GM12878 (cell line): ENCODE measurements around the gene FCER2. TPM values are rescaled to one million over a fixed set of nuclear protein-coding genes. Genes with fewer than 3 reads are reported as not detected.

Experiments used
- ATAC-seq: fragments of 200-7000 bp; cut with Tn5 transposase; 3 replicates; pipeline ENCODE4 v1.9.1; 2020; ENCODE audit warnings: mild to moderate bottlenecking, moderate library complexity
- BruUV-seq: library from RNA; stranded (reverse); fragments of 400-500 nt; replicated peaks from 2 replicates; lab custom pipeline; 2021; lab: Mats Ljungman, UMichigan
- CTCF ChIA-PET: fragments of 300-600 bp; sonication (Branson Sonifier 250); formaldehyde crosslinking; extraction: SDS; loops from one replicate; lab custom pipeline; 2021; ENCODE audit warnings: inconsistent platforms; lab: Yijun Ruan, JAX
- POLR2A ChIA-PET: fragments of 350-600 bp; formaldehyde crosslinking; extraction: SDS; loops from one replicate; lab custom pipeline; 2021; ENCODE audit warnings: inconsistent platforms; lab: Charles Lee
- RAD21 ChIA-PET: fragments of 300-600 bp; sonication (Branson Sonifier 250); formaldehyde crosslinking; loops from one replicate; lab custom pipeline; 2023; ENCODE audit warnings: antibody characterized with exemption; ENCODE audit not compliant: unreplicated experiment; lab: Charles Lee
- SMC1A ChIA-PET: fragments of 300-600 bp; sonication (Branson Sonifier 250); formaldehyde crosslinking; loops from one replicate; lab custom pipeline; 2023; ENCODE audit not compliant: unreplicated experiment, uncharacterized antibody; lab: Charles Lee
- DNase-seq: peaks from one replicate; pipeline ENCODE4 v3.0.0-alpha.2; 2011; ENCODE audit warnings: low read depth, low spot score
- FAIRE-seq: peaks from 3 replicates; lab custom pipeline; 2011; peaks lifted over from hg19 to GRCh38; lab: Jason Lieb, UNC
- H2AFZ ChIP-seq: 2 replicates; pipeline ENCODE4 v1.6.0; 2011; ENCODE audit warnings: low read depth, low read length, control low read depth; ENCODE audit not compliant: control insufficient read depth
- H3K27ac ChIP-seq: 2 replicates; pipeline ENCODE4 v1.5.1; 2011; ENCODE audit warnings: control low read depth; ENCODE audit not compliant: control insufficient read depth, insufficient read depth
- H3K27me3 ChIP-seq, 2 experiments: replicated peaks in 1 of 2; 2 replicates each; pipeline versions ENCODE4 v1.6.0 to v1.6.1; 2011; ENCODE audit warnings: low read length in 1 of 2; ENCODE audit not compliant: control insufficient read depth in 2 of 2, insufficient read depth in 2 of 2
- H3K36me3 ChIP-seq, 2 experiments: 2 replicates each; pipeline ENCODE4 v1.5.1; 2011; ENCODE audit warnings: low read length in 1 of 2; ENCODE audit not compliant: control insufficient read depth in 2 of 2, insufficient read depth in 2 of 2
- H3K4me1 ChIP-seq: 2 replicates; pipeline ENCODE4 v1.6.1; 2011; ENCODE audit warnings: mild to moderate bottlenecking, low read length, moderate library complexity, mixed read lengths; ENCODE audit not compliant: control insufficient read depth, insufficient read depth
- H3K4me2 ChIP-seq: 2 replicates; pipeline ENCODE4 v1.6.0; 2011; ENCODE audit warnings: control low read depth; ENCODE audit not compliant: control insufficient read depth, insufficient read depth
- H3K4me3 ChIP-seq: fragments of 200-600 bp; sonication (generic); 2 replicates; pipeline ENCODE4 v1.5.1; 2016
- H3K79me2 ChIP-seq: 2 replicates; pipeline ENCODE4 v1.6.0; 2011; ENCODE audit warnings: low read length; ENCODE audit not compliant: control insufficient read depth, insufficient read depth
- H3K9ac ChIP-seq: 2 replicates; pipeline ENCODE4 v1.8.0; 2011; ENCODE audit warnings: low read length, control low read depth, mixed read lengths; ENCODE audit not compliant: control insufficient read depth, insufficient read depth
- H3K9me3 ChIP-seq: replicated peaks from 3 replicates; pipeline ENCODE4 v1.5.1; 2011; ENCODE audit warnings: mild to moderate bottlenecking, low read length; ENCODE audit not compliant: control insufficient read depth, insufficient read depth
- H4K20me1 ChIP-seq: 2 replicates; pipeline ENCODE4 v1.6.0; 2011; ENCODE audit not compliant: control insufficient read depth, insufficient read depth
- BACH1 ChIP-seq: fragments of 450-650 bp; IDR thresholded peaks from 2 replicates; pipeline ENCODE4 v1.6.1; 2017; ENCODE audit warnings: mild to moderate bottlenecking, borderline replicate concordance
- CBX3 ChIP-seq: fragments of 200-600 bp; sonication (generic); IDR thresholded peaks from 2 replicates; pipeline ENCODE4 v1.6.1; 2016; ENCODE audit warnings: low read depth, borderline replicate concordance
- IKZF1 ChIP-seq: fragments of 450-650 bp; conservative IDR thresholded peaks from 2 replicates; pipeline ENCODE4 v1.6.1; 2017; ENCODE audit warnings: antibody characterized with exemption, mild to moderate bottlenecking
- POLR2AphosphoS2 ChIP-seq: IDR thresholded peaks from 2 replicates; pipeline ENCODE4 v1.6.1; 2011; ENCODE audit warnings: low read depth, mild to moderate bottlenecking, low read length, improper control_type of control experiment, moderate library complexity
- SIN3A ChIP-seq: IDR thresholded peaks from 2 replicates; pipeline ENCODE4 v1.6.1; 2012; ENCODE audit warnings: low read depth, low read length, improper control_type of control experiment
- SMARCA5 ChIP-seq: fragments of 450-650 bp; IDR thresholded peaks from 2 replicates; pipeline ENCODE4 v1.6.1; 2017; ENCODE audit warnings: mild to moderate bottlenecking
- ZNF207 ChIP-seq: fragments of 450-650 bp; IDR thresholded peaks from 2 replicates; pipeline ENCODE4 v1.6.1; 2014; ENCODE audit warnings: antibody characterized with exemption, mild to moderate bottlenecking, borderline replicate concordance
- WGBS: methylation state at CpG from one replicate; pipeline ENCODE4 v1.1.6; 2016; ENCODE audit warnings: low lambda C conversion rate; ENCODE audit not compliant: insufficient replicate concordance, insufficient coverage; ENCODE audit errors: missing lambda C conversion rate; 5-methylcytosine and 5-hydroxymethylcytosine counted together
- in situ Hi-C: fragments of 300-500 bp; cut with MboI; formaldehyde crosslinking; loops from 9 replicates; pipeline ENCODE4 v1.14.3; 2018; ENCODE audit warnings: mixed read lengths
- intact Hi-C: fragments of 100-400 bp; cut with micrococcal nuclease; formaldehyde crosslinking; loops from one replicate; pipeline ENCODE4 v1.14.2; 2022; ENCODE audit not compliant: unreplicated experiment
- polyA plus RNA-seq, 11 experiments: library from polyadenylated mRNA; depleted of rRNA in 4 of 11; unstranded in 6 of 11; stranded (reverse) in 5 of 11; fragments of >200 nt; fragmentation: Nextera tagmentation in 4 of 11; fragmentation: Illumina TruSeq in 1 of 11; extraction: Ambion mirVana in 4 of 11; extraction: Trizol in 1 of 11; gene quantifications; 1 replicate in 1 of 11; 2 replicates in 10 of 11; pipeline versions ENCODE4 v1.2.1 to v1.2.3, GENCODE V29; 2011 to 2016; ENCODE audit warnings: inconsistent platforms in 2 of 11, missing spikeins in 2 of 11, low read depth in 1 of 11
- total RNA-seq, 4 experiments: library from RNA; depleted of rRNA in 3 of 4; stranded (reverse); fragments of >200 nt in 3 of 4; fragmentation: Illumina TruSeq in 1 of 4; extraction: Trizol in 1 of 4; gene quantifications; 2 replicates each; pipeline versions ENCODE4 v1.2.1 to v1.2.3, GENCODE V29; 2013 to 2021
- TF ChIP-seq, protein P1 (sequence below): fragments of 450-650 bp; IDR thresholded peaks from 2 replicates; pipeline ENCODE4 v1.6.1; 2017; ENCODE audit warnings: mild to moderate bottlenecking, moderate library complexity
- TF ChIP-seq, protein P2 (sequence below): IDR thresholded peaks from 2 replicates; pipeline ENCODE4 v1.6.1; 2011; ENCODE audit warnings: borderline replicate concordance, low read depth, mild to moderate bottlenecking, moderate library complexity, mixed read lengths, low read length; ENCODE audit not compliant: insufficient read depth; ENCODE audit errors: extremely low read length
- TF ChIP-seq, protein P3 (sequence below): fragments of 450-650 bp; conservative IDR thresholded peaks from 2 replicates; pipeline ENCODE4 v1.6.1; 2017; ENCODE audit warnings: mild to moderate bottlenecking, moderate library complexity
- TF ChIP-seq, protein P4 (sequence below): IDR thresholded peaks from 2 replicates; pipeline ENCODE4 v1.6.1; 2012; ENCODE audit warnings: low read length, inconsistent platforms
- TF ChIP-seq, protein P5 (sequence below): IDR thresholded peaks from 2 replicates; pipeline ENCODE4 v1.6.1; 2011; ENCODE audit warnings: mild to moderate bottlenecking, low read depth, low read length, moderate library complexity; ENCODE audit not compliant: insufficient replicate concordance

The FCER2 gene
- total and polyA plus RNA-seq, 10 of the 15 experiments (the other 5 are each of a cell fraction or from before 2014, with no cell fraction given), result 44.0 to 424 (median 241) TPM

DNA sequence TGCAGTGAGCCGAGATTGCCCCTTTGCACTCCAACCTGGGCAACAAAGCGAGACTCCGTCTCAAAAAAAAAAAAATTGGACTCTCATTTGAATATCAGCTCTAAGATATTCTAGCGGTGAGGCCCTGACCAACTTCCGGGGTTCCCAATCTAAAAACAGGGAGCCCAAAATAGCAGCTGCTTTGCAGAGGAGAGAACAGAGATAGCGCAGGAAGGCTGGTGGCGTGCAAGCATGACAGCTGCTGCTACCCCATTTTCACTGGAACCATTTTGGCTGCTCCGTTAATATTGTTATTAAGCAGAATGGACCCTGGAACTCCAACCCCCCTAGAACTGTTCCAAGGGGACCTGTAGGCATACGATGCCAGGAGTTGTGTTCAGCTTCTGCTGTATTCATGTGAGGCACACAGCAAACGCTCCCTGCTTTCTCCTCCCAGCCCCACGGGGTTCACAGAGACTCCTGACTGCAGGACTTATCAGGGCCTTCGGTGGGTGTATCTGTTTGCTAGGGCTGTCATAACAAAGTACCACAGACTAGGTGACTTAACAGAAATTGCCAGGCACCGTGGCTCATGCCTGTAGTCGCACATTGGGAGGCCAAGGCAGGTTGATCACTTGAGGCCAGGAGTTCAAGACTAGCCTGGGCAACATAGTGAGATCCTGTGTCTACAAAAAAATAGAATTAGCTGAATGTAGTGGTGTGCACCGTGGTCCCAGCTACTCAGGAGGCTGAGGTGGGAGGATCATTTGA lies 53.5 kb downstream of the FCER2 start (continued):
- TF ChIP-seq, protein P1, sequence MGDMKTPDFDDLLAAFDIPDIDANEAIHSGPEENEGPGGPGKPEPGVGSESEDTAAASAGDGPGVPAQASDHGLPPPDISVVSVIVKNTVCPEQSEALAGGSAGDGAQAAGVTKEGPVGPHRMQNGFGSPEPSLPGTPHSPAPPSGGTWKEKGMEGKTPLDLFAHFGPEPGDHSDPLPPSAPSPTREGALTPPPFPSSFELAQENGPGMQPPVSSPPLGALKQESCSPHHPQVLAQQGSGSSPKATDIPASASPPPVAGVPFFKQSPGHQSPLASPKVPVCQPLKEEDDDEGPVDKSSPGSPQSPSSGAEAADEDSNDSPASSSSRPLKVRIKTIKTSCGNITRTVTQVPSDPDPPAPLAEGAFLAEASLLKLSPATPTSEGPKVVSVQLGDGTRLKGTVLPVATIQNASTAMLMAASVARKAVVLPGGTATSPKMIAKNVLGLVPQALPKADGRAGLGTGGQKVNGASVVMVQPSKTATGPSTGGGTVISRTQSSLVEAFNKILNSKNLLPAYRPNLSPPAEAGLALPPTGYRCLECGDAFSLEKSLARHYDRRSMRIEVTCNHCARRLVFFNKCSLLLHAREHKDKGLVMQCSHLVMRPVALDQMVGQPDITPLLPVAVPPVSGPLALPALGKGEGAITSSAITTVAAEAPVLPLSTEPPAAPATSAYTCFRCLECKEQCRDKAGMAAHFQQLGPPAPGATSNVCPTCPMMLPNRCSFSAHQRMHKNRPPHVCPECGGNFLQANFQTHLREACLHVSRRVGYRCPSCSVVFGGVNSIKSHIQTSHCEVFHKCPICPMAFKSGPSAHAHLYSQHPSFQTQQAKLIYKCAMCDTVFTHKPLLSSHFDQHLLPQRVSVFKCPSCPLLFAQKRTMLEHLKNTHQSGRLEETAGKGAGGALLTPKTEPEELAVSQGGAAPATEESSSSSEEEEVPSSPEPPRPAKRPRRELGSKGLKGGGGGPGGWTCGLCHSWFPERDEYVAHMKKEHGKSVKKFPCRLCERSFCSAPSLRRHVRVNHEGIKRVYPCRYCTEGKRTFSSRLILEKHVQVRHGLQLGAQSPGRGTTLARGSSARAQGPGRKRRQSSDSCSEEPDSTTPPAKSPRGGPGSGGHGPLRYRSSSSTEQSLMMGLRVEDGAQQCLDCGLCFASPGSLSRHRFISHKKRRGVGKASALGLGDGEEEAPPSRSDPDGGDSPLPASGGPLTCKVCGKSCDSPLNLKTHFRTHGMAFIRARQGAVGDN, result no peak
- no peak for TF ChIP-seq BACH1

DNA sequence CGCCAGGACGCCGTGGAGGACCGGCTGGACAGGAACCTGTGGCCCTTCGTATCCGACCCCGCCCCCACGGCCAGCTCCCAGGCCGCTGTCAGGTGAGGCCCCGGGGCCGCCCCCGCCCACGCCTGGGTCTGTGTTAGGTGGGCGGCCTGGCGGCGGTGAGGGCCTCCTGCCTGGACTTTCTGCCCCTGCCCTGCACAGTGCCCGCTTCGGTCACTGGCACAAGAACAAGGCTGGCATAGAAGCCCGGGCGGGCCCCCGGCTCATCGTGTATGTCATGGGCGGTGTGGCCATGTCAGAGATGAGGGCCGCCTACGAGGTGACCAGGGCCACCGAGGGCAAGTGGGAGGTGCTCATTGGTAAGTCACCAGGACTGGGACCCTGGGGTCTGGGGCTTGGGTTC lies 54.8 kb downstream of the FCER2 start:
- Histone ChIP-seq H3K36me3 (no peaks in the 10 kb centered on the region; a peak in 3 of 4 replicates), H2AFZ (no peak overlapping the region), H3K79me2 (no peaks in the 10 kb centered on the region), H3K27ac (no peak overlapping the region), H3K27me3 (no peaks in the 10 kb centered on the region; a peak in 1 of 4 replicates), H3K9me3 (no peaks in the 10 kb centered on the region; the same call in 2 of the 3 replicates), H3K4me2 (no peak overlapping the region), H3K9ac (no peak overlapping the region), H3K4me1 (peaks cover 3% of the 10 kb centered on the region), H3K4me3 (no peak overlapping the region), H4K20me1 (no peaks in the 10 kb centered on the region)
- DNase-seq (no peak), FAIRE-seq (no peak), ATAC-seq (no peak)
- WGBS, result 92% methylated on average over 23 of the region's 26 CpGs
- no TSS peak for BruUV-seq
- intact Hi-C loops, result no loop called here
- in situ Hi-C loops, result no loop called here
- ChIA-PET RAD21 (no interaction called here), POLR2A (no interaction called here), CTCF (no interaction called here), SMC1A (no interaction called here)
- TF ChIP-seq IKZF1, result no peak
- TF ChIP-seq, protein P2, sequence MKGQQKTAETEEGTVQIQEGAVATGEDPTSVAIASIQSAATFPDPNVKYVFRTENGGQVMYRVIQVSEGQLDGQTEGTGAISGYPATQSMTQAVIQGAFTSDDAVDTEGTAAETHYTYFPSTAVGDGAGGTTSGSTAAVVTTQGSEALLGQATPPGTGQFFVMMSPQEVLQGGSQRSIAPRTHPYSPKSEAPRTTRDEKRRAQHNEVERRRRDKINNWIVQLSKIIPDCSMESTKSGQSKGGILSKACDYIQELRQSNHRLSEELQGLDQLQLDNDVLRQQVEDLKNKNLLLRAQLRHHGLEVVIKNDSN, result no peak
- TF ChIP-seq CBX3, result no peak
- no peak for TF ChIP-seq ZNF207
- TF ChIP-seq POLR2AphosphoS2, result no peak
- TF ChIP-seq, protein P3, sequence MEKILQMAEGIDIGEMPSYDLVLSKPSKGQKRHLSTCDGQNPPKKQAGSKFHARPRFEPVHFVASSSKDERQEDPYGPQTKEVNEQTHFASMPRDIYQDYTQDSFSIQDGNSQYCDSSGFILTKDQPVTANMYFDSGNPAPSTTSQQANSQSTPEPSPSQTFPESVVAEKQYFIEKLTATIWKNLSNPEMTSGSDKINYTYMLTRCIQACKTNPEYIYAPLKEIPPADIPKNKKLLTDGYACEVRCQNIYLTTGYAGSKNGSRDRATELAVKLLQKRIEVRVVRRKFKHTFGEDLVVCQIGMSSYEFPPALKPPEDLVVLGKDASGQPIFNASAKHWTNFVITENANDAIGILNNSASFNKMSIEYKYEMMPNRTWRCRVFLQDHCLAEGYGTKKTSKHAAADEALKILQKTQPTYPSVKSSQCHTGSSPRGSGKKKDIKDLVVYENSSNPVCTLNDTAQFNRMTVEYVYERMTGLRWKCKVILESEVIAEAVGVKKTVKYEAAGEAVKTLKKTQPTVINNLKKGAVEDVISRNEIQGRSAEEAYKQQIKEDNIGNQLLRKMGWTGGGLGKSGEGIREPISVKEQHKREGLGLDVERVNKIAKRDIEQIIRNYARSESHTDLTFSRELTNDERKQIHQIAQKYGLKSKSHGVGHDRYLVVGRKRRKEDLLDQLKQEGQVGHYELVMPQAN, result no peak
- TF ChIP-seq SIN3A, result no peak
- TF ChIP-seq, protein P4, sequence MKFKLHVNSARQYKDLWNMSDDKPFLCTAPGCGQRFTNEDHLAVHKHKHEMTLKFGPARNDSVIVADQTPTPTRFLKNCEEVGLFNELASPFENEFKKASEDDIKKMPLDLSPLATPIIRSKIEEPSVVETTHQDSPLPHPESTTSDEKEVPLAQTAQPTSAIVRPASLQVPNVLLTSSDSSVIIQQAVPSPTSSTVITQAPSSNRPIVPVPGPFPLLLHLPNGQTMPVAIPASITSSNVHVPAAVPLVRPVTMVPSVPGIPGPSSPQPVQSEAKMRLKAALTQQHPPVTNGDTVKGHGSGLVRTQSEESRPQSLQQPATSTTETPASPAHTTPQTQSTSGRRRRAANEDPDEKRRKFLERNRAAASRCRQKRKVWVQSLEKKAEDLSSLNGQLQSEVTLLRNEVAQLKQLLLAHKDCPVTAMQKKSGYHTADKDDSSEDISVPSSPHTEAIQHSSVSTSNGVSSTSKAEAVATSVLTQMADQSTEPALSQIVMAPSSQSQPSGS, result no peak
- TF ChIP-seq SMARCA5, result no peak
- TF ChIP-seq, protein P5, sequence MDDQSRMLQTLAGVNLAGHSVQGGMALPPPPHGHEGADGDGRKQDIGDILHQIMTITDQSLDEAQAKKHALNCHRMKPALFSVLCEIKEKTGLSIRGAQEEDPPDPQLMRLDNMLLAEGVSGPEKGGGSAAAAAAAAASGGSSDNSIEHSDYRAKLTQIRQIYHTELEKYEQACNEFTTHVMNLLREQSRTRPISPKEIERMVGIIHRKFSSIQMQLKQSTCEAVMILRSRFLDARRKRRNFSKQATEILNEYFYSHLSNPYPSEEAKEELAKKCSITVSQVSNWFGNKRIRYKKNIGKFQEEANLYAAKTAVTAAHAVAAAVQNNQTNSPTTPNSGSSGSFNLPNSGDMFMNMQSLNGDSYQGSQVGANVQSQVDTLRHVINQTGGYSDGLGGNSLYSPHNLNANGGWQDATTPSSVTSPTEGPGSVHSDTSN, result no peak
